ENCODE measurements around the gene TBX10. TPM values are rescaled to one million over a fixed set of nuclear protein-coding genes. Genes with fewer than 3 reads are reported as not detected.
"Not testable (repeated sequence)": the region's sequence is repeated elsewhere in the genome, so short reads cannot be mapped to it uniquely, and the experiment has no call there.

TBX10 gene
- polyA plus RNA-seq, 4 donors = 4.3 to 69.4 (median 27.9) TPM

GRCh38 chr11:67660752-67661151 is 21.2 kb upstream of the TBX10 start:
- not testable (repeated sequence) for DNase-seq; H3K9me3 ChIP-seq (ENCODE audit: control insufficient read depth in 2 of 2, insufficient read depth in 1 of 2, low read depth in 1 of 2, low read length in 1 of 2); H3K27ac ChIP-seq (ENCODE audit: low read depth in 1 of 3, low read length in 2 of 3); H3K36me3 ChIP-seq (ENCODE audit: control insufficient read depth in 3 of 3, insufficient read depth in 2 of 3, low read depth in 1 of 3, low read length in 3 of 3); H3K4me3 ChIP-seq (ENCODE audit: low read depth in 1 of 3, low read length in 3 of 3); H3K27me3 ChIP-seq (ENCODE audit: control insufficient read depth in 3 of 3, insufficient read depth in 3 of 3, low read length in 3 of 3); FAIRE-seq; H3K4me1 ChIP-seq (ENCODE audit: control insufficient read depth in 3 of 3, insufficient read depth in 2 of 3, low read depth in 1 of 3, low read length in 2 of 3)
- 62 to 71% (median 66%) methylated on average over 5 of the region's 5 CpGs for WGBS, 3 donors

- not testable (repeated sequence) for FAIRE-seq, DNase-seq
Measured at GRCh38 chr11:67659651-67660165, 20.1 kb upstream of the TBX10 start.

GRCh38 chr11:67657300-67657699 is 17.7 kb upstream of the TBX10 start:
- FAIRE-seq (no peak), DNase-seq (no peak)
- 30 to 43% (median 38%) methylated on average over 3 of the region's 3 CpGs for WGBS, 3 donors
- H3K4me3 ChIP-seq (ENCODE audit: low read depth in 1 of 3, low read length in 3 of 3) = no peak overlapping the region
- H3K27ac ChIP-seq (ENCODE audit: low read depth in 1 of 3, low read length in 2 of 3) = no peak overlapping the region
- H3K36me3 ChIP-seq (ENCODE audit: control insufficient read depth in 3 of 3, insufficient read depth in 2 of 3, low read depth in 1 of 3, low read length in 3 of 3) = no peaks in the 10 kb centered on the region
- peaks cover 0 to 5% (median 0%) of the 10 kb centered on the region in 3 donors for H3K4me1 ChIP-seq (ENCODE audit: control insufficient read depth in 3 of 3, insufficient read depth in 2 of 3, low read depth in 1 of 3, low read length in 2 of 3)
- no peaks in the 10 kb centered on the region for H3K27me3 ChIP-seq (ENCODE audit: control insufficient read depth in 3 of 3, insufficient read depth in 3 of 3, low read length in 3 of 3)
- H3K9me3 ChIP-seq (ENCODE audit: control insufficient read depth in 2 of 2, insufficient read depth in 1 of 2, low read depth in 1 of 2, low read length in 1 of 2) = peaks cover 0 to 4% of the 10 kb centered on the region in 2 donors

More at GRCh38 chr11:67659651-67660165, 20.1 kb upstream of the TBX10 start:
- not testable (repeated sequence) for H3K27me3 ChIP-seq (ENCODE audit: control insufficient read depth in 3 of 3, insufficient read depth in 3 of 3, low read length in 3 of 3); H3K4me1 ChIP-seq (ENCODE audit: control insufficient read depth in 3 of 3, insufficient read depth in 2 of 3, low read depth in 1 of 3, low read length in 2 of 3); H3K36me3 ChIP-seq (ENCODE audit: control insufficient read depth in 3 of 3, insufficient read depth in 2 of 3, low read depth in 1 of 3, low read length in 3 of 3); H3K9me3 ChIP-seq (ENCODE audit: control insufficient read depth in 2 of 2, insufficient read depth in 1 of 2, low read depth in 1 of 2, low read length in 1 of 2); H3K4me3 ChIP-seq (ENCODE audit: low read depth in 1 of 3, low read length in 3 of 3); H3K27ac ChIP-seq (ENCODE audit: low read depth in 1 of 3, low read length in 2 of 3)
- WGBS, 3 donors = 51 to 64% (median 55%) methylated on average over 5 of the region's 5 CpGs

- 89 to 94% (median 93%) methylated on average over 4 of the region's 4 CpGs for WGBS, 3 donors
- Histone ChIP-seq H3K4me3 (ENCODE audit: low read depth in 1 of 3, low read length in 3 of 3) (no peak overlapping the region), H3K9me3 (ENCODE audit: control insufficient read depth in 2 of 2, insufficient read depth in 1 of 2, low read depth in 1 of 2, low read length in 1 of 2) (peaks cover 0 to 4% of the 10 kb centered on the region in 2 donors), H3K27ac (ENCODE audit: low read depth in 1 of 3, low read length in 2 of 3) (no peak overlapping the region), H3K27me3 (ENCODE audit: control insufficient read depth in 3 of 3, insufficient read depth in 3 of 3, low read length in 3 of 3) (no peaks in the 10 kb centered on the region), H3K4me1 (ENCODE audit: control insufficient read depth in 3 of 3, insufficient read depth in 2 of 3, low read depth in 1 of 3, low read length in 2 of 3) (peaks cover 0 to 11% (median 0%) of the 10 kb centered on the region in 3 donors), H3K36me3 (ENCODE audit: control insufficient read depth in 3 of 3, insufficient read depth in 2 of 3, low read depth in 1 of 3, low read length in 3 of 3) (no peaks in the 10 kb centered on the region)
- no peak for DNase-seq
- FAIRE-seq = no peak
Measured at GRCh38 chr11:67656278-67656922, 16.8 kb upstream of the TBX10 start.

GRCh38 chr11:67654225-67654624 is 14.7 kb upstream of the TBX10 start:
- WGBS, 3 donors = 77 to 81% (median 81%) methylated on average over 9 of the region's 9 CpGs
- H3K27ac ChIP-seq (ENCODE audit: low read depth in 1 of 3, low read length in 2 of 3) = no peak overlapping the region
- H3K27me3 ChIP-seq (ENCODE audit: control insufficient read depth in 3 of 3, insufficient read depth in 3 of 3, low read length in 3 of 3) = no peaks in the 10 kb centered on the region
- FAIRE-seq (no peak), DNase-seq (no peak)
- peaks cover 0 to 4% of the 10 kb centered on the region in 2 donors for H3K9me3 ChIP-seq (ENCODE audit: control insufficient read depth in 2 of 2, insufficient read depth in 1 of 2, low read depth in 1 of 2, low read length in 1 of 2)
- H3K36me3 ChIP-seq (ENCODE audit: control insufficient read depth in 3 of 3, insufficient read depth in 2 of 3, low read depth in 1 of 3, low read length in 3 of 3) = no peaks in the 10 kb centered on the region
- no peak overlapping the region for H3K4me3 ChIP-seq (ENCODE audit: low read depth in 1 of 3, low read length in 3 of 3)
- H3K4me1 ChIP-seq (ENCODE audit: control insufficient read depth in 3 of 3, insufficient read depth in 2 of 3, low read depth in 1 of 3, low read length in 2 of 3) = peaks cover 0 to 23% (median 3%) of the 10 kb centered on the region in 3 donors

GRCh38 chr11:67652965-67653845 is 13.6 kb upstream of the TBX10 start:
- Histone ChIP-seq H3K9me3 (ENCODE audit: control insufficient read depth in 2 of 2, insufficient read depth in 1 of 2, low read depth in 1 of 2, low read length in 1 of 2) (peaks cover 0 to 4% of the 10 kb centered on the region in 2 donors), H3K4me3 (ENCODE audit: low read depth in 1 of 3, low read length in 3 of 3) (no peak overlapping the region), H3K4me1 (ENCODE audit: control insufficient read depth in 3 of 3, insufficient read depth in 2 of 3, low read depth in 1 of 3, low read length in 2 of 3) (peaks cover 0 to 32% (median 6%) of the 10 kb centered on the region in 3 donors), H3K27ac (ENCODE audit: low read depth in 1 of 3, low read length in 2 of 3) (peak overlapping the region; percentile 21 to 63 (median 58)), H3K36me3 (ENCODE audit: control insufficient read depth in 3 of 3, insufficient read depth in 2 of 3, low read depth in 1 of 3, low read length in 3 of 3) (no peaks in the 10 kb centered on the region), H3K27me3 (ENCODE audit: control insufficient read depth in 3 of 3, insufficient read depth in 3 of 3, low read length in 3 of 3) (no peaks in the 10 kb centered on the region)
- FAIRE-seq = no peak
- no peak for DNase-seq
- WGBS, 3 donors = 77% methylated on average over 15 of the region's 15 CpGs

- H3K36me3 ChIP-seq (ENCODE audit: control insufficient read depth in 3 of 3, insufficient read depth in 2 of 3, low read depth in 1 of 3, low read length in 3 of 3) = no peaks in the 10 kb centered on the region
- H3K27ac ChIP-seq (ENCODE audit: low read depth in 1 of 3, low read length in 2 of 3) = peak overlapping the region; percentile 53 to 63 (median 58)
- H3K4me1 ChIP-seq (ENCODE audit: control insufficient read depth in 3 of 3, insufficient read depth in 2 of 3, low read depth in 1 of 3, low read length in 2 of 3) = peaks cover 0 to 41% (median 6%) of the 10 kb centered on the region in 3 donors
- H3K9me3 ChIP-seq (ENCODE audit: control insufficient read depth in 2 of 2, insufficient read depth in 1 of 2, low read depth in 1 of 2, low read length in 1 of 2) = peaks cover 0 to 4% of the 10 kb centered on the region in 2 donors
- 15 to 47% (median 36%) methylated on average over 13 of the region's 13 CpGs for WGBS, 3 donors
- no peaks in the 10 kb centered on the region for H3K27me3 ChIP-seq (ENCODE audit: control insufficient read depth in 3 of 3, insufficient read depth in 3 of 3, low read length in 3 of 3)
- H3K4me3 ChIP-seq (ENCODE audit: low read depth in 1 of 3, low read length in 3 of 3) = no peak overlapping the region
- FAIRE-seq (no peak), DNase-seq (peak; percentile 72 to 92)
Measured at GRCh38 chr11:67651976-67652781, 12.6 kb upstream of the TBX10 start.
